AG20443 (cell line): ENCODE measurements around the gene TM4SF5.

ENCODE experiments used
- DNase-seq: peaks from one replicate; pipeline ENCODE4 v3.0.0; 2012; ENCODE audit warnings: low spot score, mixed read lengths

TM4SF5 gene

GRCh38 chr17:4747847-4748246 lies 23.8 kb upstream of the TM4SF5 start:
- DNase-seq = no peak

- DNase-seq = no peak
Measured at GRCh38 chr17:4748686-4749085, 23.0 kb upstream of the TM4SF5 start.

- DNase-seq = no peak
Measured at GRCh38 chr17:4750606-4751005, 21.1 kb upstream of the TM4SF5 start.

GRCh38 chr17:4751932-4752331 lies 19.8 kb upstream of the TM4SF5 start:
- DNase-seq = no peak

- no peak for DNase-seq
Measured at GRCh38 chr17:4753392-4753791, 18.3 kb upstream of the TM4SF5 start.

GRCh38 chr17:4759776-4760236 lies 11.9 kb upstream of the TM4SF5 start:
- DNase-seq = no peak

GRCh38 chr17:4764595-4764994 lies 7.1 kb upstream of the TM4SF5 start:
- no peak for DNase-seq

GRCh38 chr17:4766201-4766600 lies 5.5 kb upstream of the TM4SF5 start:
- no peak for DNase-seq

GRCh38 chr17:4766723-4767122 lies 5.0 kb upstream of the TM4SF5 start:
- DNase-seq = no peak

GRCh38 chr17:4768298-4768697 lies 3.4 kb upstream of the TM4SF5 start:
- no peak for DNase-seq

- peak; percentile 37 for DNase-seq
Measured at GRCh38 chr17:4769628-4770027, 2.1 kb upstream of the TM4SF5 start.

GRCh38 chr17:4772235-4772613 lies 538 bp downstream of the TM4SF5 start:
- no peak for DNase-seq

GRCh38 chr17:4777969-4778760 lies 6.5 kb downstream of the TM4SF5 start:
- no peak for DNase-seq

GRCh38 chr17:4780325-4780955 lies 8.8 kb downstream of the TM4SF5 start:
- DNase-seq = no peak

GRCh38 chr17:4782652-4783051 lies 11.0 kb downstream of the TM4SF5 start:
- DNase-seq = no peak

- DNase-seq = no peak
Measured at GRCh38 chr17:4785311-4786105, 13.8 kb downstream of the TM4SF5 start.

- no peak for DNase-seq
Measured at GRCh38 chr17:4786106-4786511, 14.4 kb downstream of the TM4SF5 start, which contains the start of gene VMO1. VMO1 (minus strand) TSS chr17:4786364; CDS start chr17:4786352, 12 bp downstream.

GRCh38 chr17:4786516-4786915 lies 14.8 kb downstream of the TM4SF5 start:
- no peak for DNase-seq

GRCh38 chr17:4788159-4788806 lies 16.6 kb downstream of the TM4SF5 start:
- no peak for DNase-seq

GRCh38 chr17:4788807-4789700 lies 17.4 kb downstream of the TM4SF5 start, which contains the start of gene GLTPD2:
GLTPD2 (plus strand) TSS chr17:4788964; CDS start chr17:4789012, 48 bp downstream.
- DNase-seq = no peak

GRCh38 chr17:4789701-4789950 lies 17.9 kb downstream of the TM4SF5 start:
- no peak for DNase-seq
